Stimulated activated CD8-positive, alpha-beta memory T cell treated with anti-CD3 and anti-CD28 coated beads, Interleukin-12 subunit alpha, Interleukin-12 subunit beta, amount 100 ng/mL, for 1 hour (primary cell): Measurements from ENCODE around the gene TMEM169.
"Not testable (repeated sequence)": the region's sequence is repeated elsewhere in the genome, so short reads cannot be mapped to it uniquely, and the experiment has no call there.

Experiments
- DNase-seq: peaks from one replicate; pipeline ENCODE4 v3.0.0-alpha.2; 2020; ENCODE audit warnings: low read depth

TMEM169 gene

DNA sequence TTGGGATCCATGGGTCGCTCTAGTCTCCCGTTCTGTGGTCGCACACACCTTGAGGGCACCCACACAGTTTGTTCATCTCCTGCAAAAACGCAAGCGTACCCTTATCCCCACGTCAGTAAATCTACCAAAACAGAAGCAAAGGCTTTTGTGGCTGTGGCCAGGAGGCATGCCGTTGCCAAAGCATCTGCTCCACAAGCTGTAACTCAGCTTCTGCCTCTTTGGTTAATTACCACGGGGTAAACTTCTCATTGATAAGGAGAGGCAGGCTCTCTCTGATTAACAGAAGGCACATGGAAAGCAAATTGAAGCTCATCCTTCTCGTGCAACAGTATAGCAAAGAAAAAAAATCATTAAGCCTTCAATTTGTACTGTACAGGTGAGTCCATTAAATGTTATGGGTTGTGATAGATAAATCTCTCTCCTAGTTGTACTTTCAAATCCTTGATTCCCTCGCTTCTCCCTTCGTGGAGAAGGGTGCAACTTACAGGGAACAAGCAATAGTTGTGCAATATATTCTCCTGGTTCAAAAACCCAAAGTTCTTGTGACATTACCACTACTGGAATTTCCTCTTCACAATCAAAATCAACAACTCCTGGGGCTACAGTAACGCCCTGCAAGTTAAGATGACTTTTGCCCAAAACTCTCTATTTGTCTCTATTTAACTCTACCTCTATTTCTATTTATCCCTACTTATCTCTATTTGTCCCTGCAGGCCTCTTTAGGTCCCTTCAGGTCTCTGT is 10.4 kb upstream of the TMEM169 start:
- no peak for DNase-seq

DNA sequence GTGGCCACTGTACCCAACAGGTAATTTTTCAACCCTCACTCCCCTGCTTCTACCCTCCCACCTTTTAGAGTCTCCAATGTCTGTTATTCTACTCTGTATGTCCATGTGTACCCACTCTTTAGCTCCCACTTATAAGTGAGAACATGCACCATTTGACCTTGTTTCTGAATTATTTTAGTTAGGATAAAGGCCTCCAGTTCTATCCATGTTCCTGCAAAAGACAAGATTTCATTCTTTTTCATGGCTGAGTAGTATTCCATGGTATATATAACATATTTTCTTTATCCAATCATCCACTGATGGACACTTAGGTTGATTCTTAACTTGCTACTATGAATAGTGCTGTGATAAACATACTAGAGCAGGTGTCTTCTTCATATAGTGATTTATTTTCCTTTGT is 9.2 kb upstream of the TMEM169 start:
- DNase-seq: no peak

GRCh38 chr2:216073773-216074172 is 7.9 kb upstream of the TMEM169 start:
- no peak for DNase-seq

- DNase-seq: no peak
Measured at GRCh38 chr2:216074380-216074779, 7.3 kb upstream of the TMEM169 start.

DNA sequence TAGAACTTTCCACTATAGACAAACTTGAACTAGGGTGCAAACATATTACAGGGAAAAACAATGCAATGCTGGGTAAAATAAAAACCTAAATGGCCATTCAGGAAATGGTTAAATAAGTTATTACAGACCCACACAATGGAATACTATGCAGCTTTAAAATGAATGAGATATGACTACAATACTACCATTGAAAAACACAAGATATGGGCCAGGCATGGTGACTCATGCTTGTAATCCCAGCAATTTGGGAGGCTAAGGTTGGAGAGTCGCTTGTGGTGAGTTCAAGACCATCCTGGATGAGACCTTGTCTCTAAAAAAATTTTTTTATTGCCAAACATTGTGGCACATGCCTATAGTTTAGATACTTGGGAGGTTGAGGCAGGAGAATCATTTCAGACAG is 6.9 kb upstream of the TMEM169 start:
- no peak for DNase-seq

GRCh38 chr2:216075510-216076485 is 5.9 kb upstream of the TMEM169 start:
- no peak for DNase-seq

GRCh38 chr2:216078776-216079175 is 2.9 kb upstream of the TMEM169 start:
- no peak for DNase-seq

DNA sequence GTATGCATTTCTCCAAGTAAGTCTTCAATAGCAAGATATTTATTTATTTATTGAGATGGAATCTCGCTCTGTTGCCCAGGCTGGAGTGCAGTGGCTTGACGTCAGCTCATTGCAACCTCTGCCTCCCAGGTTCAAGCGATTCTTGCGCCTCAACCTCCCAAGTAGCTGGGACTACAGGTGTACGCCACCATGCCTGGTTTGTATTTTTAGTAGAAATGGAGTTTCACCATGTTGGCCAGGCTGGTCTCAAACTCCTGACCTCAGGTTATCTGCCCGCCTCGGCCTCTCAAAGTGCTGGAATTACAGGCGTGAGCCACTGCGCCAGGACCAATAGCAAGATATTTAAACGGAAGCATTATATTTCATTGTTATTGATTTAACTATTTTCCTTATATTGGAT is 1.7 kb upstream of the TMEM169 start:
- not testable (repeated sequence) for DNase-seq

DNA sequence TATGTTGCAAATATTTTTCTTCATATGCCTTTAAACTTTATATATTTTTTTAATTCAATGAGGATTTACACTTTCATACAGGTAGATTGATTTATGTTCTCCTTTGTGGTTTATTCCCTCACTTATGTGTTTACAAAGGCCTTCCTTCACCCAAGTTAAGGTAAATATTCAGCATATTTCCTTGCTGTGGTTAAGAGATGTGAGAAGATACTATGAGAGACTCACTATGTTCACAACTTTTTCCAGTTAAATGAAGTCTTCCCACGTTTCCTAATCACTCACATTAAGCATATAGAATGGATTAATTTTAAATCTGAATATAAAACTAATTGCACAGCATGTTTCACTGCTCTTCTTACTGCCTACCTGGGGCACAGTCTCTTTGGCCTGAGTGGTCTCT is 707 bp upstream of the TMEM169 start:
- DNase-seq: no peak

DNA sequence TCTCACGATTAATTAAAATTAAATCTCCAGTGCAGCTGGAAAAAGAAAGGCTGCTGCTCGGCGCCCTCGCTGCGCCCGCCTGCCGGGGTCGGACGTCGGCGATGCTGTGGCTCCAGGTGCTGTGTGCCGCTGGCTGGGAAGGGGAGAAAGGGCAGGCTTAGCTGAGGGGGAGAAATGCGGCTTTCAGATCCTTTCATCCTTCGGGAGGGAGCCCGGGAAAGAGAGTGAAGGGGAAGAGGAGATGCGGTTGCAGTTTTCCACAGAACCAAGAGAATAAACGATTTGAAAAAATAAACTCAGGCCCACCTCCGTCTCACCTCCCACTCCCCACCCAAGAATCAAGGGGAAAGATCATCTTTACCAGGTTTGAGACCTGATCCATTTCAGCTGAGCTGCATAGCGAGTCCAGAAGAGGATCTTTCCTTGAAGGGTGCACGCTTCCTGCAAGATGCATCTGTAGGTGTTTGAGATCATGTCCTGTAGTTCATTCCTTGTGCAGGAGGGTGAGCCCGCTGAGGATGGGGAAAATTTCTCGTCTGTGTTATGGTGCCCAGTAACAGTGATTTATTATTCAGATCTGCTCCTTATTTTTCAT is 495 bp downstream of the TMEM169 start:
- DNase-seq: no peak

DNA sequence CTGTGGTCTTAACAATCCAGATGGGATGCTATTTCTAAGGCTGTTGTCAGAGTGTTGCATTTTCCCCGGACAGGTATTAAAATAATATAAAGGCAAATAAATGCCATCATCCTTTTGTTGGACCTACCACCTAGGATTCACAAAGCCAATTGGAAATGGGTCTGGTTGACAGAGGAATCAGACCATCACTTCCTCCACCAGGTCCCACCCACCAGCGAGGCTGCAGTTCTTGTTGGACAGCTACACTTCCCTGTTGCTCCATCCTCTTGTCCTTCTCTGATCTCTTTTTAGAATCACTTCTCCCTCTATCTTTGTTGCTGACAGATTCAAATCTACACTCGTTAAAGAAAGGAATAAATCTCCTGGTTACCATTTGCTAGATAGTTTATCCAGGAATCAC is 1.1 kb downstream of the TMEM169 start:
- no peak for DNase-seq

GRCh38 chr2:216083464-216084281 is 2.0 kb downstream of the TMEM169 start:
- no peak for DNase-seq

DNA sequence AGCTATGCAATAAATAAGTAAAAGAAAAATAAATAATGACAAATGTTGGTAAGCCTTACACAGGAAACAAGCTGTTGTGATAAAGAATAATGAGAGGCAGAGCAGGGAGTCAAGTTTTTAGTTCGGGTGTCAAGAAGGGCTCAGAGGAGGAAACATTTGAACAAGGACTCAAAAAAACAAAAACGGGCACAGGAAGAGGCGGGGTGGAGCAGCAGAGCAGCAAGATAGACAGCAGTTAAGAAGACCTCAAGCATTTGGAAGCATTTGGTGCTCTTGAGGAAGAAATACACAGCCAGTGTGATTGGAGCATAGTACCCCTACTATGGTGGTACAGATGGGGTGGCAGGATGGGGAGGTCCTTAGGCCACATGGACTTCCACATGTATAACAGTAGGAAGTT is 2.8 kb downstream of the TMEM169 start:
- no peak for DNase-seq

DNA sequence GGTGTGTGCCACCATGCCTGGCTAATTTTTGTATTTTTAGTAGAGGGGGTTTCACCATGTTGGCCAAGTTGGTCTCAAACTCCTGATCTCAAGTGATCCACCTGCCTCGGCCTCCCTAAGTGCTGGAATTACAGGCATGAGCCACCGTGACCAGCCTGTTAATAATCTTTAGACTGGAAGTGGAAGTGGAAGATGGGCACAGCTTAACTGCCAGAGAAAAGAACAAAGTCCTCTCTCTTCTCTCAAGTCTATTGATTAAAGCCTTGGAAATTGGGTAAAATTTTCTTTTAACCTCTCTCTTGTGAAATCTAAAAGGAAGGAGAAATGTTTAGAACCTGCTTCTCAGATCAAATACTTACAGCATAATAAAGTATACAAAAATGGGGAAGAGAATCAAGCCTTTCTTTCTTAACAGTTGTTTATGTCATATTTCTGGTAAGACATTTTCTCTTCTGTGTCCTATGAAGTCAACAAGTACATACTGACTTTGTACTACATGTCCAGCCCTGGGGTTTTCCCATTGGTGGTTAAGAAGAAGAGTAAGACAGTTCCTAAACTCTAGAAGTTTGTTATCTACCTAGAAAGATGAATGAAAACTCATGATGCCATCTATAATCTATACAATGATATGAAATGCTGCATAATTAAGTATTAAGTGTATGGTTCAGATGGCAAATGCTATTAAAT is 4.6 kb downstream of the TMEM169 start:
- no peak for DNase-seq

- no peak for DNase-seq
Measured at GRCh38 chr2:216090369-216090786, 8.7 kb downstream of the TMEM169 start.

DNA sequence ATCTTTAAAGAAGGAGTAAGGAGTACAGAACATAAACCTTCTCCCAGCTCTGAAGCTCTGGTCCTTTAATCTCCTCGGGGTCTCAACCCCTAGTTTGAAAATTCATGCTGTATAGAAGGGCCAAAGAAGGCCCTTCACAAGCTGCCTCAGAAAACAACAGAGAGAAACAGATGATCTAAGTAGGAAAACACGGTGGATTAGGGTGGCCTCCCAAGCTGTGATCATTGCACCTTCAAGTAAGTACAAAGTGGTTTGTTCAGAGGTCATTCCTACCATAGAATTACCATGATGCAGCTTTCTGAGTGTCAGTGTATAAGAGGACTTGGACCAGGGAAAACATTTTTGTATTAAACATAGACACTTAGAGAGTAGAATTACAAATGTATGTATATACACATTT is 10.9 kb downstream of the TMEM169 start:
- DNase-seq: no peak

- no peak for DNase-seq
Measured at GRCh38 chr2:216094701-216095100, 13.0 kb downstream of the TMEM169 start.

- DNase-seq: no peak
Measured at GRCh38 chr2:216098421-216099334, 17.0 kb downstream of the TMEM169 start.

- DNase-seq: no peak
Measured at GRCh38 chr2:216101109-216101508, 19.4 kb downstream of the TMEM169 start.

DNA sequence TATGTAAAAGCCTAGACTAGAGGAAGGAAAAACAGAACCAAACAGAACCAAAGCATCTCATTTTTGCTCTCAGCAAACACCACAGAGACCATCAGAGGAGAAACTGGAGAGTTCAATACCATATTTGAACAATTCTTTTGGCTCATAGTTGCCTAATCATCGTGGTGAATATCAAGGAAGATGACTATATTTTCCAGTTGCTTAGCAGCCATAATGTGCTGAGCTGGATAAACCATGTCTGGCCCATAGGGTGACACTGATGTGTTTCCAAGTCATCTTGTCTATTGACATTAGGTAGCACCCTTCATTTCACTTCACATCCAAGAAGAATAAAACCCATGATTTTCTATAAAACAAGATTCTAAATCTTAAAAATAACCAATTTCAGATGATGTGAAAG is 21.5 kb downstream of the TMEM169 start:
- DNase-seq: no peak
